Stimulated activated CD4-positive, alpha-beta T cell treated with anti-CD3 and anti-CD28 coated beads, Interleukin-12 subunit alpha, Interleukin-12 subunit beta, amount 100 ng/mL, for 48 hours (primary cell): Measurements from ENCODE around the gene NR5A2.
A peak's percentile ranks its signal among the peaks of the same experiment; 100 is the strongest.

Experiments used
- DNase-seq, 3 donors: peaks; one replicate each; pipeline ENCODE4 v3.0.0-alpha.2; 2020; ENCODE audit warnings: low read depth in 2 of 3, low spot score in 1 of 3

Gene NR5A2

GRCh38 chr1:200194477-200194876 lies 167.0 kb downstream of the NR5A2 start:
- no peak for DNase-seq

GRCh38 chr1:200198236-200198635 lies 170.7 kb downstream of the NR5A2 start:
- DNase-seq, result no peak

GRCh38 chr1:200205216-200205995 lies 177.9 kb downstream of the NR5A2 start:
- DNase-seq, result no peak

- no peak for DNase-seq
These were observed 178.8 kb downstream of the NR5A2 start for GRCh38 chr1:200206340-200206739.

GRCh38 chr1:200206761-200207160 lies 179.3 kb downstream of the NR5A2 start:
- no peak for DNase-seq

GRCh38 chr1:200207711-200208126 lies 180.2 kb downstream of the NR5A2 start:
- DNase-seq, result no peak

GRCh38 chr1:200211157-200211556 lies 183.6 kb downstream of the NR5A2 start:
- DNase-seq, result no peak

- DNase-seq, result no peak
These were observed 185.9 kb downstream of the NR5A2 start for GRCh38 chr1:200213392-200213791.

GRCh38 chr1:200213921-200214320 lies 186.4 kb downstream of the NR5A2 start:
- DNase-seq, result no peak

GRCh38 chr1:200215350-200215749 lies 187.8 kb downstream of the NR5A2 start:
- no peak for DNase-seq

- DNase-seq, result no peak
These were observed 190.2 kb downstream of the NR5A2 start for GRCh38 chr1:200217703-200218102.

GRCh38 chr1:200221614-200222282 lies 194.2 kb downstream of the NR5A2 start:
- DNase-seq, result no peak

- DNase-seq, result no peak
These were observed 195.7 kb downstream of the NR5A2 start for GRCh38 chr1:200223207-200223606.

GRCh38 chr1:200223613-200224012 lies 196.1 kb downstream of the NR5A2 start:
- DNase-seq, result no peak

GRCh38 chr1:200224315-200224714 lies 196.8 kb downstream of the NR5A2 start:
- DNase-seq, result no peak

GRCh38 chr1:200226268-200226968 lies 198.9 kb downstream of the NR5A2 start:
- peak in 2 of 3 donors; percentile 17 to 25 for DNase-seq

GRCh38 chr1:200226969-200227303 lies 199.4 kb downstream of the NR5A2 start:
- DNase-seq, result no peak
